MM.1S (cell line): ENCODE results near the gene MICU1.

ENCODE experiments used
- CTCF ChIP-seq: fragments of 300-600 bp; sonication (generic); IDR thresholded peaks from 2 replicates; pipeline ENCODE4 v1.5.1; 2016; ENCODE audit warnings: antibody characterized with exemption, low read length, mixed read lengths
- EZH2 ChIP-seq: fragments of 300-600 bp; sonication (generic); optimal IDR thresholded peaks from 2 replicates; pipeline ENCODE3; 2017; ENCODE audit warnings: low read depth, mild to moderate bottlenecking, antibody characterized with exemption, low read length, mixed read lengths
- EZH2phosphoT487 ChIP-seq: fragments of 300-600 bp; sonication (generic); IDR thresholded peaks from 2 replicates; pipeline ENCODE4 v1.6.1; 2018; ENCODE audit warnings: antibody characterized with exemption, low read length

GRCh38 chr10:72545546-72545945 lies 80.3 kb downstream of the MICU1 start:
- TF ChIP-seq EZH2 (no peak), CTCF (no peak), EZH2phosphoT487 (no peak)
